Measurements from ENCODE around the gene CCP110. TPM values are rescaled to one million over a fixed set of nuclear protein-coding genes. Genes with fewer than 3 reads are reported as not detected.
A peak's percentile ranks its signal among the peaks of the same experiment; 100 is the strongest.

Gene CCP110
- total and polyA plus RNA-seq, 8 donors: 2.3 to 67.7 (median 7.6) TPM

DNA sequence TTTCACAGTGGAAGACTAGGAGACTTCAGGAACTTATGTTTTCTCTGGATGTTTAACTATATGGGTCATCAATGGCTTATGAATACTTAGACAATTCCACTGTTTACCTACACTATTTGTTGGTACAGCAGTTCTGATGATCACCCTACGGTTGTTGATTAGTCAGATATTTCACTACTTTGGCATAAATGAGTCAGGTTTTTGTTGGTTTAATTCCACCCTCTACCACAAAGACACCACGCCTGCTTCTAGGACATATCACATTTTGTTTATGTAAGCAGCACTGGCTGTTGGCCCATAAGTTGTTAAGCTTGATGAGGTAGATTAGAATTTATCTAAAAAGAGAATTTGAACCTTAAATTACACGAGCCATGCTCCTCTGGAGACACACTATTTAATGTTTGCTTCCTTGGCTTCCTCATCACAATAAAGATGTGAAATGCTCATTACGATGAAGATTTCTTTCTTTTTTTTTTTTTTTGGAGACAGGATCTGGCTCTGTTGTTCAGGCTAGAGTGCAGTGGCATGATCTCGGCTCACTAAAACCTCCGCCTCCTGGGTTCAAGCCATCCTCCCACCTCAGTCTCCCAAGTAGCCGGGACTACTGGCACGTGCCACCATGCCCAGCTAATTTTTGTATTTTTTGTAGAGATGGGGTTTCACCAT, 6.2 kb upstream of the CCP110 start:
- Histone ChIP-seq H3K9me3 (no peaks in the 10 kb centered on the region), H3K4me1 (peaks cover 21 to 89% (median 70%) of the 10 kb centered on the region in 4 donors), H3K27me3 (no peaks in the 10 kb centered on the region), H3K4me3 (no peak overlapping the region), H3K27ac (no peak overlapping the region), H3K36me3 (peaks cover 4 to 41% (median 29%) of the 10 kb centered on the region in 4 donors)
- no peak for DNase-seq
- WGBS, 5 donors: 59 to 75% (median 67%) methylated on average over 8 of the region's 8 CpGs
- TF ChIP-seq EP300 (IDR thresholded peaks at IDR 0.05) (no peak), POLR2AphosphoS5 (IDR thresholded peaks at IDR 0.05) (no peak), POLR2A (IDR thresholded peaks at IDR 0.05) (no peak)
- TF ChIP-seq, protein P1, sequence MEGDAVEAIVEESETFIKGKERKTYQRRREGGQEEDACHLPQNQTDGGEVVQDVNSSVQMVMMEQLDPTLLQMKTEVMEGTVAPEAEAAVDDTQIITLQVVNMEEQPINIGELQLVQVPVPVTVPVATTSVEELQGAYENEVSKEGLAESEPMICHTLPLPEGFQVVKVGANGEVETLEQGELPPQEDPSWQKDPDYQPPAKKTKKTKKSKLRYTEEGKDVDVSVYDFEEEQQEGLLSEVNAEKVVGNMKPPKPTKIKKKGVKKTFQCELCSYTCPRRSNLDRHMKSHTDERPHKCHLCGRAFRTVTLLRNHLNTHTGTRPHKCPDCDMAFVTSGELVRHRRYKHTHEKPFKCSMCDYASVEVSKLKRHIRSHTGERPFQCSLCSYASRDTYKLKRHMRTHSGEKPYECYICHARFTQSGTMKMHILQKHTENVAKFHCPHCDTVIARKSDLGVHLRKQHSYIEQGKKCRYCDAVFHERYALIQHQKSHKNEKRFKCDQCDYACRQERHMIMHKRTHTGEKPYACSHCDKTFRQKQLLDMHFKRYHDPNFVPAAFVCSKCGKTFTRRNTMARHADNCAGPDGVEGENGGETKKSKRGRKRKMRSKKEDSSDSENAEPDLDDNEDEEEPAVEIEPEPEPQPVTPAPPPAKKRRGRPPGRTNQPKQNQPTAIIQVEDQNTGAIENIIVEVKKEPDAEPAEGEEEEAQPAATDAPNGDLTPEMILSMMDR (IDR thresholded peaks at IDR 0.05): no peak
- intact Hi-C loops (cut with DNase I; ENCODE audit: low total_unique reads): no loop called here

DNA sequence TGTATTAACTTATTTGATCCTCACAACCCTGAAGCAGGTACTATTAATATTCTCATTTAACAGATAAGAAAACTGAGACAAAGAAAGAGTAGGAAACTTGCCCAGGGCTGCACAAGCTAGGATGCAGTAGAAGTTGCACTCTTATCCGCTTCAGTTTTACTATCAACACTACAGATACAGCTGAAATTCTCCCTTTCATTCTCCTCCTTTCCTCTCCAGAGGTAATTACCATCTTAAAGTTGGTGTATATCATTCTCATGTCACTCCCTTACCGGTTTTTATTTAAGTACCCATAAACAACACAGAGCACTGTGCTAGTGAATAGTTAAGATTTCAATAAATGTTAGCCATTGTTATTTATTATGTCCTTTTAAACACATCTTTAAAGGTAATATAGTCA, 5.4 kb upstream of the CCP110 start:
- Histone ChIP-seq H3K36me3 (peaks cover 4 to 38% (median 28%) of the 10 kb centered on the region in 4 donors), H3K4me1 (peaks cover 22 to 92% (median 77%) of the 10 kb centered on the region in 4 donors), H3K4me3 (no peak overlapping the region), H3K27me3 (no peaks in the 10 kb centered on the region), H3K9me3 (no peaks in the 10 kb centered on the region), H3K27ac (no peak overlapping the region)
- intact Hi-C loops (cut with DNase I; ENCODE audit: low total_unique reads): no loop called here
- 36 to 53% (median 43%) methylated on average over 2 of the region's 2 CpGs for WGBS, 5 donors
- TF ChIP-seq POLR2A (IDR thresholded peaks at IDR 0.05) (no peak), EP300 (IDR thresholded peaks at IDR 0.05) (no peak), POLR2AphosphoS5 (IDR thresholded peaks at IDR 0.05) (no peak)
- TF ChIP-seq, protein P1 (IDR thresholded peaks at IDR 0.05): no peak
- DNase-seq: no peak

DNA sequence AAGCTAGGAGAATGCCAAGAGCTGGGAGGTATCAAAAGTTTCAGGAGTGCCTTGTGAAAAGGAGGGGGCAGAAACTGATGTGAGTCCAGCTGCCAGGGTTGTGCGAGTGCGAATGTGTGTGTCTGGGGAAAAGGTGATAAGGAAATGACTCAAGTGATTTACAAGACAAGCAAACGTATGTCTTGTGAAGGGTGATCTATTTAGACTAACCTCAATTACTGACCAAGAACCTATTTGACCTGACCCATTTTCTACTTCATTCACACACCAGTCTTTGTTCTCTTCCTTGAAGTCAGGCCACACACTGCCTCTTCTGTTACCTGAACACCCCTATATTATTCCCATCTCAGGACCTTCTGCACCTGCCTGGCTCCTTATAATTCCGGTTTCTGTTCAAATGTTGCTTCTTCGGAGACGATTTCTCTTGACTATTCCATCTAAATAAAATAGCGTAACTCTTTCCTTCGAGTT, 2.8 kb upstream of the CCP110 start:
- H3K4me3 ChIP-seq: peak overlapping the region; percentile 76 to 94 (median 82)
- no peak for TF ChIP-seq POLR2A (IDR thresholded peaks at IDR 0.05)
- TF ChIP-seq EP300 (IDR thresholded peaks at IDR 0.05): no peak
- no peak for TF ChIP-seq POLR2AphosphoS5 (IDR thresholded peaks at IDR 0.05)
- TF ChIP-seq, protein P1 (IDR thresholded peaks at IDR 0.05): no peak
- peak overlapping the region; percentile 90 to 99 (median 93) for H3K27ac ChIP-seq
- 3 to 7% (median 5%) methylated on average over 8 of the region's 8 CpGs for WGBS, 5 donors
- H3K9me3 ChIP-seq: no peaks in the 10 kb centered on the region
- intact Hi-C loops (cut with DNase I; ENCODE audit: low total_unique reads): no loop called here
- peak; percentile 34 to 70 for DNase-seq
- H3K36me3 ChIP-seq: peaks cover 4 to 15% (median 13%) of the 10 kb centered on the region in 4 donors
- no peaks in the 10 kb centered on the region for H3K27me3 ChIP-seq
- H3K4me1 ChIP-seq: peaks cover 28 to 88% (median 79%) of the 10 kb centered on the region in 4 donors

DNA sequence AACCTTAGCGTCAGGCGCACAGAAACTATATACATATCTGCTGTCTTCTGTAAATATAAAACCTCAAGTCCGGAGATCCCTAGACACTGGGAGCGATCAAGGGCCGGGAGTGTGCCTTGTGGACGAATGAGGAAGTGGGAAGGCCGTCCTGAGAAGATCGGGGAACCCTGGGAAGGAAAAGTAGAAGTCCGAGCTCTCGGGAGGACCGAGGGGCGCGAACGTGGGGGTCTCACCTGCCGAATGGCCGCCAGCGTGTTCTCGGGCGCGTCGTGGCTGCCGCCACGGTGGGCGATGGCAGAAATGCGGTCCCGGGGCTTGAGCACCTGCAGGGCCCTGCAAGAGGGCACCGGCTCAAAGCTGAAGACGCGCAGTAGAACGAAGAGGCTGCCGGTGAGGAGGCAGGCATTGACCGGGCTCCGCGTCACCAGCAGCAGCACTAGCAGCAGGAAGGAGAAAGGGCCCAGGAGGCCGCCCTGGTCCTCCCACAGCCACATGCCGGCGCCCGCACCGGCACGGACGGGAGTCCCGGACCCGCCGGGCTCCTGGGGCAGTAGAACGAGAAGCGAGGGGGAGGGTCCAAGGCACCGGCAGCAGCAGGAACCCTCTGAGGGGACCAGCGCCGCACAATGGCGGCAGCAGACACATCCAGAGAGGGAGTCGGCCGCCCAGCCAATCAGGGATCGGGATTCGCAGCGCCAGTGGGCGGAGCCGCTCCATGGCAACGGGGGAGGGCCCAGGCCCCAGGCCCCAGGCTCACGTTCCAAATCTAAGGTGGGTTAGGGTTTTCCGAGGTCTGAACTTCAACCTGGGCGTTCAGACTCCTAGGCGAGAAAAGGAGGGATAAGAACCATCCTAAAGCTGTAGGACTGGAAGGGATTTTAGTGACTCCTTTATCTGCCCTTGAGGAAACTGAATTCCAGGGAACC, 2.0 kb upstream of the CCP110 start, which contains the start of gene GDE1:
GDE1 (minus strand) TSS at position 628 of the 926 bp plus-strand sequence; CDS start at position 494, 134 bp downstream.
- peak within 1 kb of the TSS; percentile 76 to 94 (median 82) for H3K4me3 ChIP-seq
- 0% methylated on average over 58 to 62 of the region's 62 CpGs for WGBS, 5 donors
- H3K27ac ChIP-seq: peak within 1 kb of the TSS; percentile 90 to 99 (median 93)
- TF ChIP-seq POLR2A (IDR thresholded peaks at IDR 0.05) (peak in 2 of 4 donors; percentile 34 to 69), POLR2AphosphoS5 (IDR thresholded peaks at IDR 0.05) (peak; percentile 62 to 95 (median 93)), EP300 (IDR thresholded peaks at IDR 0.05) (no peak)
- TF ChIP-seq, protein P1 (IDR thresholded peaks at IDR 0.05): peak in 1 of 7 experiments; percentile 31
- DNase-seq: peak; percentile 96 to 97
- peaks cover 0 to 7% (median 4%) of the 10 kb centered on the region in 4 donors for H3K36me3 ChIP-seq
- H3K27me3 ChIP-seq: no peaks in the 10 kb centered on the region
- peaks cover 28 to 84% (median 75%) of the 10 kb centered on the region in 4 donors for H3K4me1 ChIP-seq
- H3K9me3 ChIP-seq: no peaks in the 10 kb centered on the region
- intact Hi-C loops (cut with DNase I; ENCODE audit: low total_unique reads): no loop called here

Data from stomach (tissue), 9 donors.